ENCODE data around the gene CSRP1. TPM values are rescaled to one million over a fixed set of nuclear protein-coding genes. Genes with fewer than 3 reads are reported as not detected.
"Not testable (repeated sequence)": the region's sequence is repeated elsewhere in the genome, so short reads cannot be mapped to it uniquely, and the experiment has no call there.

CSRP1 gene
- total and polyA plus RNA-seq, 2 experiments from 2014 or later, result 5.8 to 29.9 TPM

- H3K27me3 Mint-ChIP-seq (ENCODE audit: insufficient read depth, low read depth, poor library complexity), result peaks cover 16% of the 10 kb centered on the region
- not testable (repeated sequence) for H4K20me1 ChIP-seq (replicated peaks; ENCODE audit: insufficient read depth); ATAC-seq; H3K4me3 Mint-ChIP-seq; H3K9me3 Mint-ChIP-seq; H3K27ac Mint-ChIP-seq; H3K36me3 Mint-ChIP-seq (ENCODE audit: low read depth); H2AFZ ChIP-seq; H3K4me3 ChIP-seq; H3K79me2 ChIP-seq (replicated peaks; ENCODE audit: insufficient read depth); H3K27ac ChIP-seq (ENCODE audit: low read depth); DNase-seq (ENCODE audit: low spot score); H3F3A ChIP-seq (replicated peaks; ENCODE audit: low read depth); H3K27me3 ChIP-seq (ENCODE audit: insufficient read depth); H3K9me2 ChIP-seq (ENCODE audit: insufficient read depth); H3K4me2 ChIP-seq; H3K36me3 ChIP-seq (ENCODE audit: insufficient read depth)
- H3K4me1 ChIP-seq (ENCODE audit: insufficient read depth), result peaks cover 27% of the 10 kb centered on the region
- peaks cover 31% of the 10 kb centered on the region for H3K4me1 Mint-ChIP-seq
These were observed 28.3 kb downstream of the CSRP1 start for GRCh38 chr1:201478666-201479065.

DNA sequence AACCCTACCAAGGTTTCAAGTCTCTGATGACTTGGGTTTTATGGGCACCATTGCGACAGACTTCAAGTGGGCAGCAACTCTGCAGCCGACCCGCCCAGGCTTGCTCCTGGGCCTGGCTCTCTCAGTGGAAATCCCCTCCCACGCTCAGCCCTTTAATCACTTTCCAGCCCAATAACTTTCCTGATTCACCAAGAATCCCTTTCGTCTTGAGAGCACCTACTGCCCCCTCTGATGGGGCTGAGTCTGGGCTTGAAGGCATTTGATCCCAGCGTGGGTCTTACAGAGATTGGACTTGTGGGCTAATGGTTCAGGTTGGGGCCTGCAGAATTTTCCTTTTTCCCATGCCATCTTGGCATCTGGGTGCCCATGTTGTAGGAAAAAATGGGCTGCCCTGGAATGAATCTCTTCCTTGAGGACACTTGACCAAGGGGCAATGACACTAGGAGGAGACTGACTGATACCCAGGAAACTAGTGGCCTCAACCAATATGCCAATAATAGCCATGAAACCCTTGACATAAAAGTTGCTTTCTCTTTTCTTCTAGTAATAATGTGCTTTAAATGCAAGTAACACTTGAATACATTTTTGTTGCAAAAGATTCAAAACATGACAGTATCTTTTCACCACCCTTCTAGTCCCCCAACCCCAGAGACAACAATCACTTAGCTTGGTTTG lies 30.1 kb downstream of the CSRP1 start:
- Mint-ChIP-seq H3K4me1 (peaks cover 26% of the 10 kb centered on the region), H3K27ac (no peak overlapping the region), H3K9me3 (no peaks in the 10 kb centered on the region), H3K4me3 (no peak overlapping the region), H3K27me3 (ENCODE audit: insufficient read depth, low read depth, poor library complexity) (peaks cover 16% of the 10 kb centered on the region), H3K36me3 (ENCODE audit: low read depth) (no peaks in the 10 kb centered on the region)
- DNase-seq (ENCODE audit: low spot score), result no peak
- no peaks in the 10 kb centered on the region; the same call in 1 of the 2 replicates for H3F3A ChIP-seq (replicated peaks; ENCODE audit: low read depth)
- H4K20me1 ChIP-seq (replicated peaks; ENCODE audit: insufficient read depth), result no peaks in the 10 kb centered on the region
- ATAC-seq, result no peak
- peaks cover 22% of the 10 kb centered on the region for H3K4me1 ChIP-seq (ENCODE audit: insufficient read depth)
- H3K27ac ChIP-seq (ENCODE audit: low read depth), result no peak overlapping the region
- H3K36me3 ChIP-seq (ENCODE audit: insufficient read depth), result no peaks in the 10 kb centered on the region
- no peak overlapping the region for H3K4me2 ChIP-seq
- no peaks in the 10 kb centered on the region for H3K79me2 ChIP-seq (replicated peaks; ENCODE audit: insufficient read depth)
- H2AFZ ChIP-seq, result no peak overlapping the region
- peaks cover 15% of the 10 kb centered on the region for H3K27me3 ChIP-seq (ENCODE audit: insufficient read depth)
- no peak overlapping the region for H3K4me3 ChIP-seq
- no peaks in the 10 kb centered on the region for H3K9me2 ChIP-seq (ENCODE audit: insufficient read depth)
- TF ChIP-seq, protein P1, sequence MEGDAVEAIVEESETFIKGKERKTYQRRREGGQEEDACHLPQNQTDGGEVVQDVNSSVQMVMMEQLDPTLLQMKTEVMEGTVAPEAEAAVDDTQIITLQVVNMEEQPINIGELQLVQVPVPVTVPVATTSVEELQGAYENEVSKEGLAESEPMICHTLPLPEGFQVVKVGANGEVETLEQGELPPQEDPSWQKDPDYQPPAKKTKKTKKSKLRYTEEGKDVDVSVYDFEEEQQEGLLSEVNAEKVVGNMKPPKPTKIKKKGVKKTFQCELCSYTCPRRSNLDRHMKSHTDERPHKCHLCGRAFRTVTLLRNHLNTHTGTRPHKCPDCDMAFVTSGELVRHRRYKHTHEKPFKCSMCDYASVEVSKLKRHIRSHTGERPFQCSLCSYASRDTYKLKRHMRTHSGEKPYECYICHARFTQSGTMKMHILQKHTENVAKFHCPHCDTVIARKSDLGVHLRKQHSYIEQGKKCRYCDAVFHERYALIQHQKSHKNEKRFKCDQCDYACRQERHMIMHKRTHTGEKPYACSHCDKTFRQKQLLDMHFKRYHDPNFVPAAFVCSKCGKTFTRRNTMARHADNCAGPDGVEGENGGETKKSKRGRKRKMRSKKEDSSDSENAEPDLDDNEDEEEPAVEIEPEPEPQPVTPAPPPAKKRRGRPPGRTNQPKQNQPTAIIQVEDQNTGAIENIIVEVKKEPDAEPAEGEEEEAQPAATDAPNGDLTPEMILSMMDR (conservative IDR thresholded peaks at IDR 0.05; ENCODE audit: low read depth in 2 of 2), result no peak
- TF ChIP-seq STAT1 (IDR thresholded peaks at IDR 0.05; ENCODE audit: unreplicated experiment) (no peak), ZNF114 (CRISPR knock-in tag; IDR thresholded peaks at IDR 0.05) (no peak), EZH2phosphoT487 (IDR thresholded peaks at IDR 0.05; ENCODE audit: unreplicated experiment) (no peak), ZNF462 (CRISPR knock-in tag; IDR thresholded peaks at IDR 0.05) (no peak), NANOG (IDR thresholded peaks at IDR 0.05; ENCODE audit: borderline replicate concordance) (no peak), JUNB (IDR thresholded peaks at IDR 0.05; ENCODE audit: unreplicated experiment) (no peak), ZNF331 (CRISPR knock-in tag; IDR thresholded peaks at IDR 0.05; ENCODE audit: low read depth) (no peak), EZH2 (IDR thresholded peaks at IDR 0.05; ENCODE audit: low read depth, unreplicated experiment) (no peak)
- TF ChIP-seq, protein P2, sequence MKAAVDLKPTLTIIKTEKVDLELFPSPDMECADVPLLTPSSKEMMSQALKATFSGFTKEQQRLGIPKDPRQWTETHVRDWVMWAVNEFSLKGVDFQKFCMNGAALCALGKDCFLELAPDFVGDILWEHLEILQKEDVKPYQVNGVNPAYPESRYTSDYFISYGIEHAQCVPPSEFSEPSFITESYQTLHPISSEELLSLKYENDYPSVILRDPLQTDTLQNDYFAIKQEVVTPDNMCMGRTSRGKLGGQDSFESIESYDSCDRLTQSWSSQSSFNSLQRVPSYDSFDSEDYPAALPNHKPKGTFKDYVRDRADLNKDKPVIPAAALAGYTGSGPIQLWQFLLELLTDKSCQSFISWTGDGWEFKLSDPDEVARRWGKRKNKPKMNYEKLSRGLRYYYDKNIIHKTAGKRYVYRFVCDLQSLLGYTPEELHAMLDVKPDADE (IDR thresholded peaks at IDR 0.05), result no peak
